HUES64 (cell line): ENCODE results near the gene ZMYND11.
"Not testable (repeated sequence)": the region's sequence is repeated elsewhere in the genome, so short reads cannot be mapped to it uniquely, and the experiment has no call there.

Experiments
- H3K27ac ChIP-seq: 2 replicates; pipeline ENCODE4 v1.7.0; 2013; ENCODE audit warnings: low read depth, low read length, inconsistent platforms
- H3K27me3 ChIP-seq: 2 replicates; pipeline ENCODE4 v1.6.1; 2013; ENCODE audit warnings: mild to moderate bottlenecking, low read length; ENCODE audit not compliant: insufficient read depth
- H3K36me3 ChIP-seq: 2 replicates; pipeline ENCODE4 v1.6.1; 2013; ENCODE audit warnings: mild to moderate bottlenecking, low read length; ENCODE audit not compliant: insufficient read depth
- H3K4me1 ChIP-seq: 2 replicates; pipeline ENCODE4 v1.6.1; 2013; ENCODE audit warnings: mild to moderate bottlenecking, low read length, moderate library complexity; ENCODE audit not compliant: insufficient read depth
- H3K4me3 ChIP-seq: 2 replicates; pipeline ENCODE4 v1.5.1; 2013; ENCODE audit warnings: mild to moderate bottlenecking, low read length, moderate library complexity
- H3K9ac ChIP-seq: 2 replicates; pipeline ENCODE4 v1.6.1; 2013; ENCODE audit warnings: mild to moderate bottlenecking, low read depth, low read length
- H3K9me3 ChIP-seq: 2 replicates; pipeline ENCODE4 v1.6.1; 2013; ENCODE audit warnings: low read depth, low read length; ENCODE audit not compliant: insufficient read depth
- WGBS: fragments of 150-250, 120-280 bp; methylation state at CpG from one replicate; pipeline ENCODE4 v1.1.7; 2013; ENCODE audit warnings: missing lambda C conversion rate; 5-methylcytosine and 5-hydroxymethylcytosine counted together

Gene ZMYND11

DNA sequence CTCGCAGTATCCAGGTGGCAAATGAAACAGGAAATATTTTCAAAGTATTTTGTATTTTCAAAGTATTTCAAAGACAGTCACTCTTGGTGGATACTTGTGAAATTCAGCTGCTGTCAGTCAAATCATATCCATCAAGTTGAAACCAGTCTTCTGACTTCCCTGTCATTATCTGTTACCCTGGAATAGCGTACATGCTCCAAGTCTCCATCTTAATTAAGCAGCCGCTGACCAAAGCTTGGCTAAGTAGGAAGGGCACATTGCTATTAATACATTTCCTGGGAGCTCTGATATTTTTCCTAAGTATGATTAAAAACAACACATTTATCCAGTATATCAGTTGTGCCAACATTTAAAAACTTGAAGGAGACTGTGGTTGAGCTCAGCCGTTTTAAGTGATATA is 112.2 kb downstream of the ZMYND11 start:
- WGBS, result 99% methylated on average over 4 of the region's 4 CpGs
- no peak overlapping the region for H3K27ac ChIP-seq
- H3K4me1 ChIP-seq, result no peaks in the 10 kb centered on the region
- H3K27me3 ChIP-seq, result no peaks in the 10 kb centered on the region
- H3K9ac ChIP-seq, result no peak overlapping the region
- no peak overlapping the region for H3K4me3 ChIP-seq
- peaks cover 67% of the 10 kb centered on the region for H3K36me3 ChIP-seq
- H3K9me3 ChIP-seq, result no peaks in the 10 kb centered on the region

DNA sequence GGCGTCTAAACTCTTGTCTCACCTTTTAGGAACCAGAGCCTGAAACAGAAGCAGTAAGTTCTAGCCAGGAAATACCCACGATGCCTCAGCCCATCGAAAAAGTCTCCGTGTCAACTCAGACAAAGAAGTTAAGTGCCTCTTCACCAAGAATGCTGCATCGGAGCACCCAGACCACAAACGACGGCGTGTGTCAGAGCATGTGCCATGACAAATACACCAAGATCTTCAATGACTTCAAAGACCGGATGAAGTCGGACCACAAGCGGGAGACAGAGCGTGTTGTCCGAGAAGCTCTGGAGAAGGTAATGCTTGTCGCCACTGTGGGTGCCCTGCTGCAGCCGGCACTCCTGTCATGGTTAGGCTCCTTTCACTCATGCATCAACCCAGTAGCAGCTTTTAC is 113.1 kb downstream of the ZMYND11 start:
- 96% methylated on average over 15 of the region's 15 CpGs for WGBS
- no peak overlapping the region for H3K4me3 ChIP-seq
- no peak overlapping the region for H3K9ac ChIP-seq
- no peaks in the 10 kb centered on the region for H3K9me3 ChIP-seq
- H3K36me3 ChIP-seq, result peaks cover 67% of the 10 kb centered on the region
- H3K27ac ChIP-seq, result no peak overlapping the region
- no peaks in the 10 kb centered on the region for H3K27me3 ChIP-seq
- H3K4me1 ChIP-seq, result no peaks in the 10 kb centered on the region

DNA sequence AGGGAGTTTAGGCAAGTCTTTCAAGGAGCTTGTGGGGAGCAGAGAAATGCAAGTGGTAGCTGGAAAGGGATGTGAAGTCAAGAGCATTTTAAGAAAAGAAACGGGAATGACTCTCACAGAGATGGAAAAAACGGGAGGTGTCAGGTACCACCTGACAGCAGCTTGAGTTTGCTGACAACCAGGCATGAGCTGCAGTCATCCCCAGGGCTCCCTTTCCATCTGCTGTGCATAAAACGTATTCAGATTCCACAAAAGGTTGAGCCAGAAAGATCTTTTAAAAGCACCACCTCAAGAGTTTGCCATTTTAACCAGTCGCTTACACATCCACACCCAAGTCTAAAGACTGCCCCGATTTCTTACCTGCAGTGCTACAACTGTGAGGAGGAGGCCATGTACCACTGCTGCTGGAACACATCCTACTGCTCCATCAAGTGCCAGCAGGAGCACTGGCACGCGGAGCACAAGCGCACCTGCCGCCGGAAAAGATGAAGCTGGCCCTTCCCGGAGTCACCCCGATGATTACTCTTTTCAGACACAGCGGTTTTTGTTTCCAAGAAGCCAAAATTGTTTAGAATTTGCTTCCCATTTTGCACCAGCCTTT is 116.8 kb downstream of the ZMYND11 start:
- H3K4me3 ChIP-seq, result no peak overlapping the region
- 94% methylated on average over 13 of the region's 13 CpGs for WGBS
- no peaks in the 10 kb centered on the region for H3K9me3 ChIP-seq
- no peak overlapping the region for H3K9ac ChIP-seq
- H3K36me3 ChIP-seq, result peaks cover 67% of the 10 kb centered on the region
- H3K27ac ChIP-seq, result no peak overlapping the region
- no peaks in the 10 kb centered on the region for H3K27me3 ChIP-seq
- no peaks in the 10 kb centered on the region for H3K4me1 ChIP-seq

DNA sequence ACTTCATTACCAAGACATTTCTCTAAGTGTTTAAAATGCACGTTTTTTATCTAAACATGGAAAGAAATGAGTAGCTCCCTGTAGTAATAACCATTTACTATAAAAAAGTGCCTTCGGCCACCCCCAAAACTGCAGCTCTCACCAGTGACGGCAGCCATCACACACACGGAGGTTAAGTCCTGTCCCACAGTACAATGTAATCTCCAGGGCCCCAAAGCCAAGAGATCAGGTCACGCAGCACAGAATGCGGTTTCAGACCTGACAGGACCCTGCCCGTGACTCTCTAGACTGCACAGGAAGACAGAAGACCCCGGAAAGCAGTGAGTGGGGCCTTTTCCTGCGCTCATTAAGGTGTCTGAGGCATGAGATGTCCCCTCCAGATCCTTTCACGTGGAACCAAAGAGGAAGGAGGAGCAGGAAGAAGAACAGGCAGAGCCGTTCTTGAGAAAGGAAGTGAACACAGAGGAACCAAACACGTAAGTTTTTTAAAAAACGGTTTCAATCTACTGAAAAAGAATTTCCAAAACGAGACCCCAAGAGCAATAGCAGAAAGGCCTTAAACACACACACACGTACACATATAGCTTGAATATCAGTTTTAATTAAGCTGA is 125.7 kb downstream of the ZMYND11 start:
- Histone ChIP-seq H3K4me1 (no peaks in the 10 kb centered on the region), H3K27ac (no peak overlapping the region)
- WGBS, result 94% methylated on average over 15 of the region's 15 CpGs

DNA sequence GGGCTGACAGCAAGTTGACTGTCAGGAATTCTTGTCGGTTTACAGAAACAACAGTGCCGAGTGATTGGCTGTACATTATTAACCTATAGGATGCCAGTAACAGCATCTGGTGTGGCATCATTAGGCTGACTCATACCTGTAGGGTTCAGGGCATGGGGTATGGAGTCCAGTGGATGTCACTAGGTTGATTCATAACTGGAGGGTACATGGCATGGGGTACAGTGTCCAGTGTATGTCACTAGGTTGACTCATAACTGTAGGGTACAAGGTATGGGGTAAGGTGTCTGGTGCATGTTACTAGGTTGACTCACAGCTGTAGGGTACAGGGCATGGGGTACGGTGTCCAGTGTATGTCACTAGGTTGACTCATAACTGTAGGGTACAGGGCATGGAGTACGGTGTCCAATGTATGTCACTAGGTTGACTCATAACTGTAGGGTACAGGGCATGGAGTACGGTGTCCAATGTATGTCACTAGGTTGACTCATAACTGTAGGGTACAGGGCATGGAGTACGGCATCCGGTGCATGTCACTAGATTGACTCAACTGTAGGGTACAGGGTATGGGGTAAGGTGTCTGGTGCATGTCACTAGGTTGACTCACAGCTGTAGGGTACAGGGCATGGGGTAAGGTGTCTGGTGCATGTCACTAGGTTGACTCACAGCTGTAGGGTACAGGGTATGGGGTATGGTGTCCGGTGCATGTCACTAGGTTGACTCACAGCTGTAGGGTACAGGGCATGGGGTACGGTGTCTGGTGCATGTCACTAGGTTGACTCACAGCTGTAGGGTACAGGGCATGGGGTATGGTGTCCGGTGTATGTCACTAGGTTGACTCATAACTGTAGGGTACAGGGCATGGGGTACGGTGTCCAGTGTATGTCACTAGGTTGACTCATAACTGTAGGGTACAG is 129.2 kb downstream of the ZMYND11 start:
- H3K4me1 ChIP-seq, H3K9ac ChIP-seq, H3K27me3 ChIP-seq, H3K9me3 ChIP-seq, H3K27ac ChIP-seq, H3K36me3 ChIP-seq, H3K4me3 ChIP-seq: not testable (repeated sequence)
- 81% methylated on average over 10 of the region's 11 CpGs for WGBS

More for the DNA sequence above, 125.7 kb downstream of the ZMYND11 start:
- no peaks in the 10 kb centered on the region for H3K27me3 ChIP-seq
- H3K9ac ChIP-seq, result no peak overlapping the region
- H3K36me3 ChIP-seq, result no peaks in the 10 kb centered on the region
- no peak overlapping the region for H3K4me3 ChIP-seq
- H3K9me3 ChIP-seq, result no peaks in the 10 kb centered on the region

DNA sequence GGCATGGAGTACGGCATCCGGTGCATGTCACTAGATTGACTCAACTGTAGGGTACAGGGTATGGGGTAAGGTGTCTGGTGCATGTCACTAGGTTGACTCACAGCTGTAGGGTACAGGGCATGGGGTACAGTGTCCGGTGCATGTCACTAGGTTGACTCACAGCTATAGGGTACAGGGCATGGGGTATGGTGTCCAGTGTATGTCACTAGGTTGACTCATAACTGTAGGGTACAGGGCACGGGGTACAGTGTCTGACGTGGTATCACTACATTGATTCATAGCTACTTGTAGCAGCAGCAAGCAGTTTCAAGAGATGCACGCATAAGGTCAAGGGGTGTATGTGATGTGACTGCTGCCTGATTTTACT is 129.8 kb downstream of the ZMYND11 start:
- 96% methylated on average over 6 of the region's 6 CpGs for WGBS
- not testable (repeated sequence) for H3K27ac ChIP-seq, H3K9ac ChIP-seq, H3K4me3 ChIP-seq, H3K4me1 ChIP-seq, H3K9me3 ChIP-seq, H3K36me3 ChIP-seq, H3K27me3 ChIP-seq

DNA sequence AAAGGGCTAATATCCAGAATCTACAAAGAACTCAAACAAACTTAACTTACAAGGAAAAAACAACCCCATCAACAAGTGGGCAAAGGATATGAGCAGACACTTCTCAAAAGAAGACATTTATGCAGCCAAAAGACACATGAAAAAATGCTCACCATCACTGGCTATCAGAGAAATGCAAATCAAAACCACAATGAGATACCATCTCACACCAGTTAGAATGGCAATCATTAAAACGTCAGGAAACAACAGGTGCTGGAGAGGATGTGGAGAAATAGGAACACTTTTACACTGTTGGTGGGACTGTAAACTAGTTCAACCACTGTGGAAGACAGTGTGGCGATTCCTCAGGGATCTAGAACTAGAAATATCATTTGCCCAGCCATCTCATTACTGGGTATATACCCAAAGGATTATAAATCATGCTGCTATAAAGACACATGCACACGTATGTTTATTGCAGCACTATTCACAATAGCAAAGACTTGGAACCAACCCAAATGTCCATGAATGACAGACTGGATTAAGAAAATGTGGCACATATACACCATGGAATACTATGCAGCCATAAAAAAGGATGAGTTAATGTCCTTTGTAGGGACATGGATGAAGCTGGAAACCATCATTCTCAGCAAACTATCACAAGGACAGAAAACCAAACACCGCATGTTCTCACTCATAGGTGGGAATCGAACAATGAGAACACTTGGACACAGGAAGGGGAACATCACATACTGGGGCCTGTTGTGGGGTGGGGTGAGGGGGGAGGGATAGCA is 130.7 kb downstream of the ZMYND11 start:
- not testable (repeated sequence) for H3K27ac ChIP-seq, H3K36me3 ChIP-seq, H3K9me3 ChIP-seq, H3K4me3 ChIP-seq, H3K4me1 ChIP-seq, H3K9ac ChIP-seq, H3K27me3 ChIP-seq
- 70% methylated on average over 2 of the region's 5 CpGs for WGBS

DNA sequence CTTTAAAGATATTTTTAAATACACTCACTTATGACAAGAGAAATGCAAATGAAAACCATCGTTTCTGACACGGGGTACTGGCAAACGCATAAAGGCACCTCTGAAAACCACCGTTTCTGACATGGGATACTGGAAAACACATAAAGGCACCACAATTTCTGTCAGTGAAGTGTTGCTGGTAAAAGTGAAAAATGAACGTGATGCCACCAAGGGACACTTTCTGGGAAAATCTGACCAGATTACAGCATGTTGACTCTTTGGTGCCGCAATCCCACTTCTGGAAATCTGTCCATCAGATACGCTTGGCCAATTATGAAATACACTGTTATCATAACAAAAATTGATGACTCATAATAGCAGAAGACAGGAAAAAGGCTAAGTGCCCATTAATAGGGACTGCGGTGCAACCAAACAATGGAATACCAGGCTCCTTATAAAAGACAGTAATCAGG is 131.7 kb downstream of the ZMYND11 start:
- no peak overlapping the region for H3K4me3 ChIP-seq
- no peak overlapping the region for H3K9ac ChIP-seq

DNA sequence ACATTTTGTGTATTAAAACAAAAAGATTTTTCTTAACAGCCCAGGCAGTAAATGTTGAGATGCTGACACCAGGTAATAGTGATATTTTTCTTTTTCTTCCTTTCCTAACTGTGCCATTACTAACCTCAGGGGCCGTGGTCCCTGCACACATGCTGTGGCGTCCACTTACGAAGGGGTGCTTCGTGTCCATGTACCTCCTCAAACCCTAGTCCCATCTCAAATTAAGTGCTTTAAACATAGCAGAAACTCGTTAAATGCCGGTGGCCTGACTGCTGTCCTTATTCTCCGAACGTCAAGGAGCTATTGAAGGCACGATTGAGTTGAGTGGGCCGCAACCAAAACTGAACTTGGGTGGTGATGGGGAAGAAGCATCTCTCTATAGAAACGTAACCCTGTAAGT is 132.4 kb downstream of the ZMYND11 start:
- Histone ChIP-seq H3K9ac (no peak overlapping the region), H3K27me3 (no peaks in the 10 kb centered on the region), H3K9me3 (no peaks in the 10 kb centered on the region), H3K36me3 (no peaks in the 10 kb centered on the region), H3K4me3 (no peak overlapping the region), H3K4me1 (peaks cover 8% of the 10 kb centered on the region), H3K27ac (no peak overlapping the region)
- 91% methylated on average over 10 of the region's 11 CpGs for WGBS

More for the DNA sequence above, 131.7 kb downstream of the ZMYND11 start:
- WGBS, result 93% methylated on average over 8 of the region's 8 CpGs
- Histone ChIP-seq H3K4me1 (peaks cover 8% of the 10 kb centered on the region), H3K27me3 (no peaks in the 10 kb centered on the region), H3K9me3 (no peaks in the 10 kb centered on the region), H3K27ac (no peak overlapping the region), H3K36me3 (no peaks in the 10 kb centered on the region)

DNA sequence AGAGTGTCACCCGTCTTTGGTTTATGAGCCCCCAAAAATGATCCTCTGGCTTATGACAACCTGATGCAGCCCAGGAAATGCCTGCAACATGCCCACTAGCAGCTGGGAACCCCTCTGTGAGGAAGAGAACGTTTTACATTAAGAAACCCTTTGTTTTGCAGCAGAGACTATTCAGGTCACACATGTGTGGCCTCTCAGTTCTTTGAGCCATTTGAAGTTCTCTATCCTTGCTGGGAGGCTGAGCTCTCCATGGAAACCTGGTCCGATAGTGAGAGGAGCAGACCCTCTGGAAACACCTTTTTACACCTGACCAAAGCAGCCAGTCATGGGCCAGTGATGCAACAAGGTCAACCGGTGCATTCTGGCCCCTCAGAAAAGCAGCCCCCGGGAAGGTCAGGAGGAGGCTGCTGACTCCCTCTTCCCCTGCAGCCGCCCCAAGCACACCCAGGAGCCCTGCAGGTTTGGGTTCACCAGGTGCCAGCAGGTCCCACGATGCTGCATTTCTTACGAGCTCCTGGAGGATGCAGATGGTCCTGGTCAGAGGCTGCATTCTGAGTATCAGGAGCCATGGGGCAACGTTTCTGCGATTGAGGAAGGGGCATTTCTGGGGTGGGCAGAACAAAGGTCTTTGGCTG is 134.3 kb downstream of the ZMYND11 start:
- no peak overlapping the region for H3K27ac ChIP-seq
- H3K36me3 ChIP-seq, result no peaks in the 10 kb centered on the region
- H3K9ac ChIP-seq, result no peak overlapping the region
- 78% methylated on average over 10 of the region's 10 CpGs for WGBS
- no peaks in the 10 kb centered on the region for H3K9me3 ChIP-seq
- H3K4me3 ChIP-seq, result no peak overlapping the region
- no peaks in the 10 kb centered on the region for H3K27me3 ChIP-seq
- H3K4me1 ChIP-seq, result peaks cover 8% of the 10 kb centered on the region
